Trophoblast cell (in vitro differentiated cells and primary cell): ENCODE results near the gene SZRD1.
A peak's percentile ranks its signal among the peaks of the same experiment; 100 is the strongest.

Experiments
- DNase-seq, 2 donors: peaks; one replicate each; pipeline ENCODE4 v3.0.0-alpha.2; 2016
- H2AFZ ChIP-seq: 2 replicates; pipeline ENCODE4 v1.6.1; 2013; ENCODE audit warnings: low read length, moderate library complexity, mild to moderate bottlenecking; ENCODE audit not compliant: insufficient read depth, poor library complexity
- H2AK5ac ChIP-seq: 2 replicates; pipeline ENCODE4 v1.6.1; 2013; ENCODE audit warnings: mild to moderate bottlenecking, low read length
- H2BK120ac ChIP-seq: 2 replicates; pipeline ENCODE4 v1.6.1; 2013; ENCODE audit warnings: low read length, mild to moderate bottlenecking, moderate library complexity; ENCODE audit not compliant: insufficient read depth, poor library complexity
- H2BK12ac ChIP-seq: 2 replicates; pipeline ENCODE4 v1.6.1; 2013; ENCODE audit warnings: mild to moderate bottlenecking, low read length, moderate library complexity
- H2BK5ac ChIP-seq: 2 replicates; pipeline ENCODE4 v1.6.1; 2013; ENCODE audit warnings: low read length, low read depth, moderate library complexity, mild to moderate bottlenecking; ENCODE audit not compliant: poor library complexity
- H3K14ac ChIP-seq: 2 replicates; pipeline ENCODE4 v1.6.1; 2013; ENCODE audit warnings: mild to moderate bottlenecking, low read length
- H3K18ac ChIP-seq: 2 replicates; pipeline ENCODE4 v1.6.1; 2013; ENCODE audit warnings: mild to moderate bottlenecking, low read length
- H3K23ac ChIP-seq: 2 replicates; pipeline ENCODE4 v1.6.1; 2013; ENCODE audit warnings: low read length
- H3K27ac ChIP-seq: 2 replicates; pipeline ENCODE4 v1.5.1; 2013; ENCODE audit warnings: low read depth, mild to moderate bottlenecking, inconsistent platforms, low read length, moderate library complexity
- H3K27me3 ChIP-seq: 2 replicates; pipeline ENCODE4 v1.6.1; 2013; ENCODE audit warnings: inconsistent platforms, mild to moderate bottlenecking, low read length, moderate library complexity; ENCODE audit not compliant: insufficient read depth
- H3K36me3 ChIP-seq, 2 experiments: 1 replicate in 1 of 2; 2 replicates in 1 of 2; pipeline ENCODE4 v1.6.1; 2013; ENCODE audit warnings: low read length in 2 of 2, mild to moderate bottlenecking in 2 of 2, moderate library complexity in 1 of 2; ENCODE audit not compliant: insufficient read depth in 2 of 2, control insufficient read depth in 1 of 2
- H3K4ac ChIP-seq: 2 replicates; pipeline ENCODE4 v1.6.1; 2013; ENCODE audit warnings: low read depth, mild to moderate bottlenecking, low read length, moderate library complexity
- H3K4me1 ChIP-seq, 2 experiments: 1 replicate in 1 of 2; 2 replicates in 1 of 2; pipeline ENCODE4 v1.6.1; 2013; ENCODE audit warnings: low read length in 2 of 2, mild to moderate bottlenecking in 2 of 2, moderate library complexity in 1 of 2; ENCODE audit not compliant: insufficient read depth in 2 of 2, control insufficient read depth in 1 of 2
- H3K4me2 ChIP-seq: 2 replicates; pipeline ENCODE4 v1.6.1; 2013; ENCODE audit warnings: inconsistent platforms, mild to moderate bottlenecking, low read length, moderate library complexity
- H3K4me3 ChIP-seq: 2 replicates; pipeline ENCODE4 v1.5.1; 2013; ENCODE audit warnings: mild to moderate bottlenecking, low read depth, low read length, inconsistent platforms
- H3K79me1 ChIP-seq: one replicate; pipeline ENCODE4 v1.6.1; 2013; ENCODE audit warnings: low read length
- H3K79me2 ChIP-seq: 2 replicates; pipeline ENCODE4 v1.6.1; 2013; ENCODE audit warnings: low read length, mild to moderate bottlenecking; ENCODE audit not compliant: control insufficient read depth, insufficient read depth, poor library complexity
- H3K9ac ChIP-seq: 2 replicates; pipeline ENCODE4 v1.6.1; 2013; ENCODE audit warnings: mild to moderate bottlenecking, low read length
- H3K9me3 ChIP-seq: 2 replicates; pipeline ENCODE4 v1.6.1; 2013; ENCODE audit warnings: low read depth, mild to moderate bottlenecking, control low read depth, inconsistent platforms, low read length; ENCODE audit not compliant: insufficient read depth
- H4K12ac ChIP-seq: 2 replicates; pipeline ENCODE4 v1.6.1; 2013; ENCODE audit warnings: low read depth, mild to moderate bottlenecking, low read length, moderate library complexity
- H4K8ac ChIP-seq: 2 replicates; pipeline ENCODE4 v1.6.1; 2013; ENCODE audit warnings: low read depth, mild to moderate bottlenecking, low read length, moderate library complexity
- H4K91ac ChIP-seq: one replicate; pipeline ENCODE4 v1.6.1; 2013; ENCODE audit warnings: low read depth, mild to moderate bottlenecking, low read length, moderate library complexity
- WGBS: extraction: QIAGEN DNeasy Blood & Tissue Kit; methylation state at CpG from one replicate; pipeline ENCODE4 v1.1.7; 2013; ENCODE audit warnings: missing lambda C conversion rate; ENCODE audit not compliant: insufficient read length, insufficient coverage; ENCODE audit errors: extremely low coverage; 5-methylcytosine and 5-hydroxymethylcytosine counted together

The SZRD1 gene

GRCh38 chr1:16375521-16376340, 8.7 kb downstream of the SZRD1 start:
- H3K79me2 ChIP-seq: peaks cover 16% of the 10 kb centered on the region
- H2AK5ac ChIP-seq: no peak overlapping the region
- H2AFZ ChIP-seq: no peak overlapping the region
- peaks cover 19 to 26% of the 10 kb centered on the region in 2 experiments for H3K4me1 ChIP-seq
- H3K14ac ChIP-seq: no peak overlapping the region
- WGBS: no CpG with 5 or more reads among the region's 15 CpGs
- no peak overlapping the region for H4K8ac ChIP-seq
- H3K27me3 ChIP-seq: no peaks in the 10 kb centered on the region
- DNase-seq: peak; percentile 38 to 67
- no peak overlapping the region for H3K9ac ChIP-seq
- no peak overlapping the region for H4K12ac ChIP-seq
- no peaks in the 10 kb centered on the region for H3K79me1 ChIP-seq
- H4K91ac ChIP-seq: no peak overlapping the region
- H3K18ac ChIP-seq: no peak overlapping the region
- no peak overlapping the region for H2BK12ac ChIP-seq
- peak overlapping the region; percentile 81 for H3K4ac ChIP-seq
- peaks cover 0 to 2% of the 10 kb centered on the region in 2 experiments for H3K36me3 ChIP-seq
- H3K23ac ChIP-seq: no peak overlapping the region
- H3K4me3 ChIP-seq: no peak overlapping the region
- H2BK120ac ChIP-seq: no peak overlapping the region
- no peak overlapping the region for H2BK5ac ChIP-seq
- H3K4me2 ChIP-seq: peak overlapping the region; percentile 40
- H3K9me3 ChIP-seq: no peaks in the 10 kb centered on the region
- peak overlapping the region; percentile 2 for H3K27ac ChIP-seq

- Histone ChIP-seq H4K91ac (no peak overlapping the region), H3K36me3 (peaks cover 0 to 2% of the 10 kb centered on the region in 2 experiments), H4K8ac (no peak overlapping the region), H3K27ac (no peak overlapping the region), H2AFZ (no peak overlapping the region), H2AK5ac (no peak overlapping the region), H3K27me3 (no peaks in the 10 kb centered on the region), H3K18ac (no peak overlapping the region), H3K14ac (no peak overlapping the region), H3K9me3 (no peaks in the 10 kb centered on the region), H2BK5ac (no peak overlapping the region), H2BK120ac (no peak overlapping the region), H4K12ac (no peak overlapping the region), H3K4me3 (no peak overlapping the region), H3K4ac (peak overlapping the region; percentile 86), H3K23ac (no peak overlapping the region), H2BK12ac (no peak overlapping the region), H3K79me1 (no peaks in the 10 kb centered on the region), H3K9ac (no peak overlapping the region), H3K79me2 (peaks cover 14% of the 10 kb centered on the region), H3K4me1 (peaks cover 17 to 24% of the 10 kb centered on the region in 2 experiments), H3K4me2 (no peak overlapping the region)
- no CpG with 5 or more reads among the region's 4 CpGs for WGBS
- DNase-seq: no peak
Observed at GRCh38 chr1:16376971-16377370, 9.9 kb downstream of the SZRD1 start.

- no peak overlapping the region for H4K91ac ChIP-seq
- H3K4me2 ChIP-seq: no peak overlapping the region
- H3K9me3 ChIP-seq: no peaks in the 10 kb centered on the region
- no CpG with 5 or more reads among the region's 7 CpGs for WGBS
- H3K4ac ChIP-seq: peak overlapping the region; percentile 80
- no peak overlapping the region for H2AFZ ChIP-seq
- peak overlapping the region; percentile 42 for H3K18ac ChIP-seq
- H2BK5ac ChIP-seq: no peak overlapping the region
- no peak overlapping the region for H2AK5ac ChIP-seq
- H3K36me3 ChIP-seq: peaks cover 0 to 2% of the 10 kb centered on the region in 2 experiments
- no peak overlapping the region for H3K9ac ChIP-seq
- H4K12ac ChIP-seq: no peak overlapping the region
- H3K14ac ChIP-seq: no peak overlapping the region
- no peaks in the 10 kb centered on the region for H3K27me3 ChIP-seq
- peaks cover 17 to 24% of the 10 kb centered on the region in 2 experiments for H3K4me1 ChIP-seq
- H2BK12ac ChIP-seq: no peak overlapping the region
- H4K8ac ChIP-seq: no peak overlapping the region
- no peak overlapping the region for H3K27ac ChIP-seq
- no peak overlapping the region for H2BK120ac ChIP-seq
- H3K79me1 ChIP-seq: no peaks in the 10 kb centered on the region
- H3K4me3 ChIP-seq: no peak overlapping the region
- no peak overlapping the region for H3K23ac ChIP-seq
- H3K79me2 ChIP-seq: peaks cover 13% of the 10 kb centered on the region
- DNase-seq: no peak
Observed at GRCh38 chr1:16378443-16378842, 11.4 kb downstream of the SZRD1 start.

- DNase-seq: no peak
- Histone ChIP-seq H3K4me2 (no peak overlapping the region), H3K36me3 (peaks cover 0 to 1% of the 10 kb centered on the region in 2 experiments), H3K4ac (no peak overlapping the region), H2BK120ac (no peak overlapping the region), H4K12ac (no peak overlapping the region), H2AFZ (no peak overlapping the region), H3K9me3 (no peaks in the 10 kb centered on the region), H3K79me1 (no peaks in the 10 kb centered on the region), H2AK5ac (no peak overlapping the region), H3K27ac (no peak overlapping the region), H2BK5ac (no peak overlapping the region), H3K4me3 (no peak overlapping the region), H3K27me3 (no peaks in the 10 kb centered on the region), H3K79me2 (peaks cover 15% of the 10 kb centered on the region), H2BK12ac (no peak overlapping the region), H3K4me1 (peaks cover 10 to 11% of the 10 kb centered on the region in 2 experiments), H3K9ac (no peak overlapping the region), H4K91ac (no peak overlapping the region), H4K8ac (no peak overlapping the region), H3K14ac (no peak overlapping the region), H3K18ac (no peak overlapping the region), H3K23ac (no peak overlapping the region)
- no CpG with 5 or more reads among the region's 4 CpGs for whole genome bisulfite sequencing
Observed at GRCh38 chr1:16380868-16381267, 13.8 kb downstream of the SZRD1 start.
